ENCODE results near the gene MYL12B. TPM values are rescaled to one million over a fixed set of nuclear protein-coding genes. Genes with fewer than 3 reads are reported as not detected.
A peak's percentile ranks its signal among the peaks of the same experiment; 100 is the strongest.

Gene MYL12B
- total and polyA plus RNA-seq, 2 donors (not counting 3 experiments of a cell fraction or from before 2014, with no cell fraction given): 634 to 724 TPM

DNA sequence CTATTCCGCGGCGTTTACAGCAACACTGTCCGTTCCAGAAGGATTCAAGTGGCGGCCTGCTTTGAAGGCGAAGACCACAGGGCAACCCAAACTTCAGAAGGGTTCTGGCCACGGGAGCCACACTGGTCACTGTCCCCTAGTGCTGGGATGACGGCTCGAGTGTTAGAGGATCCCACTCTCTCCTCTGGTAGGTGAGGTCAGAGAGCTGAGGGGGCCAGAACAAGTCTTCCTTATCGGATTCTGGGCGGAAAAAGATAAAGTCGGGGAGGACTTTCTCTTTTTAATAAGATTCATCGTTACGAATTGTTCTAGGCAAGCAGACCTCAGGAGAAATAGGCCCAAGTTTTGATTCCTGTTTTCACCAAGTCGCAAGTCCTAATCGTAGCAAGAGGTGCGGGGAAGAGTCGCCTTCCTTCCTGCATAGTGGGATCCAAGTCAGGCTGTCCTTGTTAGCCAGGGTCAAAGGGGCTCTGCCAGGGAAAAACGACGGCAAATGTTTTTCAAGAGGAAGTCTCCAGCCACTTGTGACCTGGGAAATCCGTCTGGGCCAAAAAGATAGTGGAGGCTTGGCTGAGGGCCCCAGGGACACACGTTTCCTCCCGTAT, 15.2 kb upstream of the MYL12B start:
- TF ChIP-seq POLR2AphosphoS5 (IDR thresholded peaks at IDR 0.05; ENCODE audit: insufficient read depth, low read depth, low read length) (no peak), MYC (IDR thresholded peaks at IDR 0.05; ENCODE audit: low read depth, low read length) (no peak), EZH2 (IDR thresholded peaks at IDR 0.05; ENCODE audit: borderline replicate concordance, low read depth, low read length, severe bottlenecking) (no peak), JUN (IDR thresholded peaks at IDR 0.05; ENCODE audit: borderline replicate concordance, insufficient read depth, insufficient read length, low read depth) (peak; percentile 18), FOS (IDR thresholded peaks at IDR 0.05; ENCODE audit: borderline replicate concordance, insufficient read depth, low read length) (peak; percentile 30), GATA2 (IDR thresholded peaks at IDR 0.05; ENCODE audit: insufficient read depth, insufficient read length, low read depth, low read length) (peak; percentile 94), POLR2A (IDR thresholded peaks at IDR 0.05; ENCODE audit: low read depth, low read length) (peak; percentile 56)
- TF ChIP-seq, protein P1, sequence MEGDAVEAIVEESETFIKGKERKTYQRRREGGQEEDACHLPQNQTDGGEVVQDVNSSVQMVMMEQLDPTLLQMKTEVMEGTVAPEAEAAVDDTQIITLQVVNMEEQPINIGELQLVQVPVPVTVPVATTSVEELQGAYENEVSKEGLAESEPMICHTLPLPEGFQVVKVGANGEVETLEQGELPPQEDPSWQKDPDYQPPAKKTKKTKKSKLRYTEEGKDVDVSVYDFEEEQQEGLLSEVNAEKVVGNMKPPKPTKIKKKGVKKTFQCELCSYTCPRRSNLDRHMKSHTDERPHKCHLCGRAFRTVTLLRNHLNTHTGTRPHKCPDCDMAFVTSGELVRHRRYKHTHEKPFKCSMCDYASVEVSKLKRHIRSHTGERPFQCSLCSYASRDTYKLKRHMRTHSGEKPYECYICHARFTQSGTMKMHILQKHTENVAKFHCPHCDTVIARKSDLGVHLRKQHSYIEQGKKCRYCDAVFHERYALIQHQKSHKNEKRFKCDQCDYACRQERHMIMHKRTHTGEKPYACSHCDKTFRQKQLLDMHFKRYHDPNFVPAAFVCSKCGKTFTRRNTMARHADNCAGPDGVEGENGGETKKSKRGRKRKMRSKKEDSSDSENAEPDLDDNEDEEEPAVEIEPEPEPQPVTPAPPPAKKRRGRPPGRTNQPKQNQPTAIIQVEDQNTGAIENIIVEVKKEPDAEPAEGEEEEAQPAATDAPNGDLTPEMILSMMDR (IDR thresholded peaks at IDR 0.05; ENCODE audit: extremely low read depth in 1 of 2, insufficient read depth in 1 of 2, low read depth in 1 of 2, low read length in 2 of 2): no peak
- TF ChIP-seq, protein P2, sequence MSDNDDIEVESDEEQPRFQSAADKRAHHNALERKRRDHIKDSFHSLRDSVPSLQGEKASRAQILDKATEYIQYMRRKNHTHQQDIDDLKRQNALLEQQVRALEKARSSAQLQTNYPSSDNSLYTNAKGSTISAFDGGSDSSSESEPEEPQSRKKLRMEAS (IDR thresholded peaks at IDR 0.05; ENCODE audit: insufficient read depth, insufficient read length): no peak
- peak overlapping the region; percentile 83 for H3K27ac ChIP-seq (ENCODE audit: insufficient read depth, low read depth, low read length)
- H3K4me2 ChIP-seq (ENCODE audit: insufficient read depth, low read length): peak overlapping the region; percentile 74
- peak overlapping the region; percentile 5 for H2AFZ ChIP-seq (ENCODE audit: low read depth, low read length)
- ChIA-PET CTCF (interaction anchor here (0.7 to 4.8 kb wide), 40 partner anchors 10 to 1661 kb away, joined by 3 to 54 read pairs (median 6); no protein-coding TSS in a partner anchor), POLR2A (interaction anchor here (0.6 to 1.5 kb wide), 12 partner anchors 15 to 589 kb away, joined by 3 to 10 read pairs (median 4); no protein-coding TSS in a partner anchor)
- H3K9me3 ChIP-seq (replicated peaks; ENCODE audit: control insufficient read depth, insufficient read depth, low read length): no peaks in the 10 kb centered on the region
- FAIRE-seq: no peak
- H3K36me3 ChIP-seq (ENCODE audit: control insufficient read depth in 2 of 2, extremely low read depth in 1 of 2, insufficient read depth in 2 of 2, low read length in 2 of 2): peaks cover 0 to 4% of the 10 kb centered on the region in 2 experiments
- BruUV-seq (replicated peaks): TSS peak; percentile 13
- no peak for DNase-seq (ENCODE audit: low read depth, low spot score)
- peaks cover 40% of the 10 kb centered on the region for H3K79me2 ChIP-seq (ENCODE audit: control insufficient read depth, insufficient read depth, low read length)
- dilution Hi-C loops (cut with MboI; ENCODE audit: extremely low pct_ligation_motif_present, low sequenced_read_pairs) (no loop called here), intact Hi-C loops (cut with micrococcal nuclease) (loop anchor here (1.0 to 10.0 kb wide), 19 partner anchors 16 to 1659 kb away; partner anchors contain the start of genes LPIN2, METTL4, MYL12B and NDC80)
- peaks cover 33% of the 10 kb centered on the region for H3K4me1 ChIP-seq (ENCODE audit: control insufficient read depth, extremely low read depth, insufficient read depth, low read length)
- no peaks in the 10 kb centered on the region for H4K20me1 ChIP-seq (replicated peaks; ENCODE audit: control insufficient read depth, extremely low read depth, insufficient read depth, low read length)
- H3K27me3 ChIP-seq (ENCODE audit: control insufficient read depth in 2 of 2, insufficient read depth in 2 of 2, low read length in 2 of 2): no peaks in the 10 kb centered on the region
- H3K4me3 ChIP-seq (replicated peaks in 1 of 3; ENCODE audit: insufficient read depth in 1 of 3, low read depth in 1 of 3, low read length in 3 of 3): peak overlapping the region; percentile 6 to 75 (median 66)
- H3K9ac ChIP-seq (replicated peaks; ENCODE audit: extremely low read depth, insufficient read depth, low read length): peak overlapping the region; percentile 100
- H3K9me1 ChIP-seq (replicated peaks; ENCODE audit: control insufficient read depth, extremely low read depth, insufficient read depth, low read length): no peaks in the 10 kb centered on the region

Data from endothelial cell of umbilical vein (primary cell).